SKM-1 (cell line): ENCODE measurements around the gene MROH7.

ENCODE experiments used
- DNase-seq: peaks from one replicate; lab custom pipeline; 2025; ENCODE audit not compliant: unreplicated experiment; lab: John Stamatoyannopoulos, UW

MROH7 gene

DNA sequence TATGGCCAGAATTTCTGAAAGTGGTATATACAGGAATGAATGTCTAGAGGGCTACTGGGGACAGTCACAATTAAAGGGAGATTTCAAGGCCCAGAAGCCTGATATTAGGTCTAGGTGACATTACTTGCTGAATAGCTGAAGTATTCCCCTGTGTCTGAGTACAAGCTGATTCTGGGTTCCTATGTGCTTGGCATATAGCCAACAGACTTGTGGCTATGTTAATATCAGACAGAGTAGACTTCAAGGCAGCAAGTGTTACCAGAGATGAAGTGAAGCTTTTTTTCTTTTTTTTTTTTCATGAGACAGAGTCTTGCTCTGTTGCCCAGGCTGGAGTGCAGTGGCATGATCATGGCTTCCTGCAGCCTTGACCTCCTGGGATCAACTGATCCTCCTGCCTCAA lies 82.4 kb downstream of the MROH7 start:
- DNase-seq = no peak

DNA sequence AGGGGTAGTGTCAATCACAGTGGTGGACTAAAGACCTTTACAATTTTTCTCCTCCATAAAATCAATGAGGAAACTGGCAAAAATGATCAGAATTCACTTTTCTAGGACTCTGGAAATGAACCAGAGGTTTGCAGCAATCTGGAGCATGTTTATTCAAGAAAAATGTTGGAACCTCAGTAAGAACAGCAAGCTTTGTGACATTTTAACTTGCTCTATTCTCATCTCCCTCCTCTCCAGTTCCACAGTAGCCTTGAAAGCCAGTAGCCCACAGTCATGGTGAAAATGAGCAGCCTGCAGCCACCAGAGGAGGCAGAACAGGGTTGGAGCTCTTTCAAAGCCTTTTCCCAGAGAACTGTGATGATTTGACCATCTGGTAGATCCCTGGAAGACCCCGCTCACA lies 83.2 kb downstream of the MROH7 start:
- DNase-seq = no peak

DNA sequence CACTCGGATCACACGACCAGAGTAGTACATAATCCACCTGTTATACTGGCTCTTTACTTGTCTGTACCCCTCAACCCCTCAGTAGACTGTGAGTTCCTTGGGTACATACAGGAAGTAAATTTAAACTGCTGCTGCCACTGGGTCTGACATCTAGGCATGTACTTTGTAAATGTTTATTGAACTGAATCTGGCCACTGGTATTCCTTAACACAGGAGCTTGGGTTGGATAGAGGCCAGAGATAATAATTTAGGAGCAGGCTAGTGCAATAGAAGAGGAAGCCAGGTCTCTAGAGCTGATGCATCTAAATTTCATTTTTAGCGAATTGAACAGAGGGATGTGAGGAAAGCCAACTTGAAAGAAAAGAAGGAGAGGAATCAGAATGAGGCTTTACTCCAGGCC lies 86.4 kb downstream of the MROH7 start:
- DNase-seq = no peak

DNA sequence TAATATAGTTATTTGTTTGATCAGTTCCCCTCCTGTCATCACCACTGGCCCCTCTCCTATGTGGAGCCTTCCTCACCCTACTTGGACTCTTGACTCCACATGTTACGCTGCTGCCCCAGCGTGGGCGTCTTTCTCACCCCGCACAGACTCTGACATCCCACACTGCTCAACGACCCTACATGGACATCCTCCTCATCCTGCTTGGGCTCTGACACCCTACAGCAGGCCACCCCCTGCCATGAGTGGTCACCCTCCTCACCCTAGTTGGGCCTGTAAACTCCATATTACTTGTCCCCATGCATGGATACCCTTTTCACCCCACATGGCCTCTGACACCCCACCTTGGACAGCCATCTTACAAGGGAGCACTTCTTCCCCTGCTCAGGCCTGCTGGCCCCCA lies 95.1 kb downstream of the MROH7 start:
- no peak for DNase-seq

DNA sequence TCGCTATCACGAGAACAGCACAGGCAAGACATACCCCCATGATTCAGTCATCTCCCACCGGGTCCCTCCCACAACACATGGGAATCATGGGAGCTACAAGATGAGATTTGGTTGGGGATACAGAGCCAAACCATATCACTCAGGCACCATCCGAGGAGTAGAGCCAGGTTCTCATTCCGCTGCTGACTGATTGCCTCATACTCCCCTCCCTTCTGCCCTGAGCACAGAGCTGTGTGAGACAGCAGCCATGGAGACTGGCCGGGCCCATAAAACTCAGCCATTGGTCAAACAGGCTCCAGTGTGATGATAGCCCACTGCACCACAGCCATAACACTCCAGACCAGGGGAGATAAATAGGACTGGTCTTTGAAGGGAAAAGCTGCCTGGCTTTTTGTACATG lies 96.7 kb downstream of the MROH7 start:
- no peak for DNase-seq

DNA sequence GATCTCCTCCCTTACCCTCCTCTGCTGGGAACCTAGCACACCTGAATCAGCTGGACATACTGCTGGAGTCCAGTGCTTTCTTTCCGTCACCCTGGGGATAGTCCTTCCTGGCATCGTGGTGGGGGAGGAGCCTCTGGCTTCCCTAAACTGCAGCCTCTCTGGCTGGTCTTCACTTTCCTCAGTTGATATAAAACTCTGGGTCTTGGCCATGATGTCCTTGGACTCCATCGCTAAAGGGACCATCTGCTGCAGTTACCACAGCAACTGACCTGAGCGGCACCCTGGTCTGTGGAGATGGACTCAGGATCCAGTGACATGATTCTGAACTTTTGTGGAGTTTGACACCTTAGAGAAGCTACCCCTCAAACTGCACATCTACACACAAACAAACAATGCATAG lies 99.9 kb downstream of the MROH7 start:
- DNase-seq = no peak

DNA sequence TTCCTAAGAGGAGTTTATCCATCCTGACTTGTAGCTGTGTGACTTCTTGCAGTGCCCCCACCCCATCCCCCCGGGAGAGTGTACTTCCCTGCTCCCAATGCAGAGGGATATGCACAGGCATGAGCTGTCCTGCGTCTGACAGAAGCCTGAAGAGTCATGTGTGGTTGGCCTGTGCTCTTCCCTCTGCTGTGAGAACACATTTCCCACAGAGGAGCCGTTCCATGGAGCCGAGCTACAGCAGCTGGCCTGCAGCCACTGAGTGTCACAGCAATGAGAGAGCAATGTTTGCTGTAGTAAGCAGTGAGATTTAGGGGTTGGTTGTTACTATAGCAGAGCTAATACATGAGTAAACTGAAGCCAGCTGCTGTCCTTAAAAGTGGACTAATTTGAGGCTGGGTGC lies 100.7 kb downstream of the MROH7 start:
- no peak for DNase-seq

DNA sequence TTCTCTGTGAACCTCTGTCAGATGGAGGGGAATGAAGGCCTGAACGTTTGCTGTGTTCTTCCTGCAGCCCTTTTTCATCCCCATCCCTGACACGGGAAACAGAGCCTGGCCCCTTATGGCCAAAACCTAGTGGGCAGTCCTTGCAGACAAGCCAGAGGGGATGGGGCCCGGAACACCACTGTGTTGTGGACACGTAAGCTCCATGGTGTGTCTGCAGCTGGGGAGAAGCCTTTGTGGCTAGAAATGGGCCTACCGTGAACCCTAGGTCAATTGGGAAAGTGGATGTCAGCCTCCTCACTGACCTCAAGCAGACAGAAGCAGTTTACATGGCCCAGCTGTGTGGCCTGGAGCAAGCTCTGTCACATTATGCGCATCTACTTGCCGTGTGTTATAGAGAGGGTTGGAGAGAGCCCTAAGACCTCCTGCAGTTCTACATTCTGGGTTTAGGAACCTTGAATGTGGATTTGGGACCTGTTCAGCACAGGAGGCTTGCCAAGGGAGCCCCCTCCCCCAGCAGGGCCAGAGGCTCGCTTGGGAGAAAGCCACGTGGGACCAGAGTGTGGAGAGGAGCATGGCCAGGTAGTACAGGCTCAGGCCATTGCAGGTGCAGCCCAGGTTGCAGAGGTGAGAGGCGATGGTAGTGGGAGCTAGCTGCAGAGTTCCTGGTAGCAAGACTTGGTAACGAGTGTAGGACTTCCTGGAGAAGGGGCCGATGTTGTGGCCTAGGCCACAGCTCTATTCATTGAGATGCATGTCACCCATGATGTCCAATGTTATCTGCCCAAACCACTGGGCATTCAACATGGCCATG lies 102.0 kb downstream of the MROH7 start:
- DNase-seq = no peak

DNA sequence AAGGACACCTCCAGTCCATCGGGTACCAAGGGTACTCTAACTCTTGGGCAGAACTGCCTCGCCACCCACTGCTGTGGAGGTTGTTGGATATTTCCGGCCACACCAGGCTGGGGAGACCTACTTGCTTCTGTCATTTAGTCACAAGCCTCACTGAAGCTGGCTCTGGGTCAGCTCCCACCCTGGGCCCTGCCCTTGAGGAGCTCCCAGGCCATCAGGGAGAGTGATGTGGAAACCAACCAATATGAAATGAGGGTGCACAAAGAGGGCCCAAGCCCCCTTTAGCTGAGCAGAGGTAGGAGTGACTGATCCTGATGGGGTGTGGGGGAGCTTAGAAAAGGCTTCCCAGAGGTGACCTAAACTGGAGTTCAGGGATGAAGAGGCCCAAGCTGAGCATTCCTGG lies 103.1 kb downstream of the MROH7 start:
- DNase-seq = no peak

DNA sequence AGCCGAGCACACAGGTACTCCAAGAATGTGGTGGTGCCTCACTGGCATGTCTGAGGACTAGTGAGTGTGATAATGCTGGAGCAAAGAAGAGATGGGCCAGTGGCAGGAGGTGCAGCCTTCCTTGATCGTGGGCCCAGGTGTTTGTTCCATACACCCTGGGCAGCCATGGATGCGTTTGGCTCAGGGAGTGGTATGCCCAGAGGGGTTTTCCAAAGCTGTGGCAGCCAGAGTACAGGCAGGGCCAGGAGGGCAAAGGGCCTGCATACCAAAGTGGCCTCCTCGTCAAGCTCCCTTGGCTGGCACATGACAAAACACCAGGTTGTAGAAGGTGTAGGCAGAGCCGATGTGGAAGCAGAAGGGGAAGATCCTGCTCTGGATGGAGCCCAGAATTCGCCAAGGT lies 103.7 kb downstream of the MROH7 start:
- DNase-seq = no peak

DNA sequence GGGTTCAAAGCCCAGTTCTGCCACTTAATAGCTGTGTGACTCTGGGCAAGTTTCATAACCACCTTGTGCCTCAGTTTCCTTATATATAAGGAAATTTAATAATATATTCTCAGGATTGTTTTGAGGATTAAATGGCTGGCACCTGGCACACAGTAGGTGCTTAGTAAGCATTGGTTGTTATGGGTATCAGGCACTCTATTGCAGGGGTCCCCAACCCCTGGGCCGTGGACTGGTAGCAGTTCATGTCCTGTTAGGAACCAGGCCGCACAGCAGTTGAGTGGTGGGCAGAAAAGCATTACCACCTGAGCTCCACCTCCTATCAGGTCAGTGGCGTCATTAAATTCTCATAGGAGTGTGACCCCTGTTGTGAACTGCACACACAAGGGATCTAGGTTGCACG lies 104.3 kb downstream of the MROH7 start:
- DNase-seq = no peak

DNA sequence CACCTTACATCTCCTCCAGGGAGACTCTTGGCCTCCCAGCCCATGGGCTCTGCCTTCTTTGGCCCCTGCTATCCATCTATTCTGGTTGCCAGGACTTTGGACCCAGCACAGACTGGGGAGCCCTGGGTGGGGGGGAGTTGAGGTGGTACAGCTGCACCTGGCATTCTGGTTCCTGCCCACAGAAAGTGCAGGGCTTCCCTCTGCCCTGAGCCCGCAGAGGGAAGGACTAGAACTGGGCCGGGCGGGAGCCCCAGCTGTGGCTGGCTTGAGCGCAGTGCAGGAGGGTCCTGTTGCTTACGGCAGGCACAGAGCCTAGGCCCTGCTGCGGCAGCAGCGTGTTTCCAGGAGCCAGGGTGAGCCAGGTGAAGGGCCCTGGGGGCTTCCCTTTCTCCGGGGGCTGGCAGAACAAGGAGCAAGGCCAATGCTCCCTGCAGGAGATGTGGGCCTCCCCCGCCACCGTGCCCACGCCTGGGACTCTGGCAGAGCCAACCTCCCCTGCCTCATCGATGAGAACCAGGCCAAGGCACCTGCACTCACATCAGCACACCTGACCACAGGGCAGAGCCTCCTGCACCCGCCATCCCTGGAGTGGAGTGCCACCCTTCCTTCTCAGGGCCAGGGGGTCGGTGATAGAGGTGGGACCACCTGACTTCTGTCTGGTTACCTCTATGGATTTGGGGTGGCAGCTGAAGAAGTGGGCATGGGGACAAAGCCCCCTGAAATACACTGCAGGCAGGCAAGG lies 106.7 kb downstream of the MROH7 start:
- DNase-seq = no peak

DNA sequence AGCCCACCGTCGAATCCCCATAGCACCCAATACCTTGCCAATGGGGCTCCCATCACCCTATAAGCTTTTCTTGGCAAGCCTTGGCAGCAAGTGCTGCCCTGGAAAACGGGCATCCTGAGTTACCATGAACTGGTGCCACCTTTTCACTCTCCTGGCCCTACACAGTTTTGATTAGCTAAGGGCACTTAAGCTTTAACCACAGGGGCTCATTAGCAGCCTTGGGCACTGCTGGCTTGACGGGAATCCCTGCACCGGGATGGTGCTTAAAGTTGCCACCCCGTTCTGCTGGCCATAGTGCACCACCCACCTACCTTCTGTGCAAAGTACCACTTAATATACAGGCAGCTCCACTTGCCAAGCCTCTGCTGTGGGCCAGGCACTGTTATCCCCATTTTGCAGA lies 109.0 kb downstream of the MROH7 start:
- no peak for DNase-seq

DNA sequence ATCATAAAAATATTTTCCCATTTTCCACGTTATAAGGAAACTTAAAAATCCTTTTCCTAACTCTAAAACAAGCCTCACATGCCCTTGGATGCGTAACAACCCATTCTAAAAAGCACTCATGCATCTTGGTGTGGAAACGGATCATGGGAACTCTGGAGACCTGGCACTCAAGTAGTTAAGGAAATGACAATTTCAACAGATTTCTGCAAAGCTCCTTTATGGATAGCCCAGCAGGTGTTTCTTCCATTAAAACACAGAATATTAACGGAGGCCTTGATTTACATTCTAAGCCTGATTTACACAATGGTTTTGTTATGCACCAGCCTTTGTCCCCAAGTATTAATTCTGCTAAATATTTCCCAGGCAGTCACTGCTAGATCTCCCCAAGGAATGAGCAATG lies 109.8 kb downstream of the MROH7 start:
- DNase-seq = no peak

DNA sequence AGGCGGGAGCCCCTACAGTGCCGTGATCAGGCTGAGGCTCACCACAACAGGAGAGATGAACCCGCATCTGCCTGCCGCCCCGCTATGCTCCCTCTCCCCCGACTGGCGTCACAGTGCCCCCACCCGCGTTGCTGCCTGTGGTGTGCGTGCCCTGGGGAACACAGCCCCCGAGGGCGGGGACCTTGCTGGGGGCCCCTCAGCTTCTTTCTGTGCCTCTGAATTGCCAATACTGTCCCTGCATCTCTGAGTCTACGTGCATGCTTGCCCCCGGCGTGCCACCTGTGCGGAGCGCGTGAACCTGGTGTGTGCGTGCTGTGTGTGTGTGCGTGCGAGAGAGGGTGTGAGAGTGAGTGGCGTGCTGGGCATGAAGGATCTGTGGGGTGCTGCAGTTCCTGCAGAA lies 112.5 kb downstream of the MROH7 start:
- no peak for DNase-seq

DNA sequence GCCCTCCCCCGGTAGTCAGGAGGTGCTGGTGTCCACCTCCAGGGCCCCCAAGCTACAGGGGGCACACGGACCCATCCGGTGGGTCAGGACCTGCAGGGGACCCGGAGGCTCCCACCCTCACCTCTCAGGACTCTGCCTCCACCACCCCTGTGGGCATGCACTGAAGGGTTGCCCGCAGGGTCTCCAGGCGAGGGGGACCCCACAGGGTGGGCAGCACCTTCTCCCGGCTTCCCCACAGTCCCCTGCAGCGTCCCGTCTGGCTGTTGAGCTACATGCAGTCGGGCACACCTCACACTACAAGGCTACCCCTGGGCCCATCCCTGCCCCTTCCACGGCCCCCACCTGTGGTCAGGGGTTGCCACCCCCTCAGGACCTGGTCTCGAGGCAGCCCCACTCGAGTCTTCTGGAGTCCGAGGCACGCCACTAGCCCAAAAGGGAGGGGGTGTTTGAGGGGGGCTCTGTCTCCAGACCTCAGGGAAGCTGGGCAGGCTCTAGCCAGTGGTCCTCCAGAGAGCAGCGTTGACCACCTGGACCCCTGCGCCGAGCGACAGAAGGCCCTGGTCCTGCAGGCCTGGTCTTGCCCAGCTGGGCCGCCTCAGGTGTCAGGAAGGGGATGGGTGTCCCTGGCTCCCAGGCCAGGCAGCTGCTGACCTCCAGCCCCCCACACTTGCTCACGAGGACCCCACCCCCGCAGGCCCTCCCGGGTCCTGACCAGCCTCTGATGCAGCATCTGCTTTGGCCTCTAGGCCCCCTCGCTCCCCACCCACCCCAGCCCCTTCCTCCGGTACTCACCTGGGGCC lies 113.1 kb downstream of the MROH7 start:
- DNase-seq = no peak

DNA sequence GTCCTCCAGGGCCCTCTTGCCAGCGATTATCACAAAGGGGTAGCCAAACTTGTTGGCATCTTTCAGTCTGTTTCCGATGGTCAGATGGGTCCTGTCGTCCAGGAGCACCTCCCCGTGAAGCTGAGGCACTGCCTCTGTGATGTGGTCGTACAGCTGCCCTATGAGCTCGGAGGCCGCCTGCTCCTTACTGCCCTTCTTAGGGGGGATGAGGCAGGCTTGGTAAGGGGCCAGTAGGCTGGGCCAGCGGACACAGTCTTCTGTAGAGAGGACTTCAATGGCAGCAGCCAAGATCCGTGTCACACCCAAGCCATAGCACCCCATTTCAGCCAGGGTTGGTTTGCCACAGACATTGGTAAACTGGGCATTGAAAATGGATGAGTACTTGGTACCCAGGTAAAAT lies 116.2 kb downstream of the MROH7 start:
- no peak for DNase-seq

DNA sequence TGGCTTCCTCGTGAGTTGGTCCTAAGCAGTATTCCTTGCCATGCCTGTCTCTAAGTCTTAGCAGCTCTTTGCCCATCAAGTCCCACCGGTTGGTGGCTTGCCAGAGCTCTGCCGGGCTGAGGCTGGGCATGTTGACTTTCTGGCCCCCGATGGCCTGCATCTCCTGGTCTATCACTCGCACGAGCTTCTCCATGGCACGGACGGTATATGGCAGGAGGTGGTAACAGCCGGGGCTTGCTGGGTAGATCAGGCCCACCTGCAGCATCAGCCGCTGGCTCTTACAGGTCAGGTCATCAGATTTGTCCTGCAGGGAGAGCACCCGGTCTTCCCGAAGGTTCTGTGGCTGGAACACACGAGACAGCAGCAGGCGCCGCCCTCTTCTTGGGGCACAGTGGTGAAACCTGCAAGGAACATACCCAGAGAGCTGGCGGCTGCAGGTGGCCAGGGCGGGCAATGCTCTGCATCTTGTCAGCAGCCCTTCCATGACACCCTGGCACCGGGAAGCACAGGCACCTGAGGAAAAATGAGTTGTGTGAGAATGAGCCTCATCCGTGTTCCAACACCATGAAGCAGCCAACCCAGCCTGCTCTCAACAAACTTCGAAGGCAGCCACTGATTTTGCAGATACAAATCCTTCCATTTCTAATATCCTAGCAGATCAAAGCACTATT lies 117.2 kb downstream of the MROH7 start:
- no peak for DNase-seq
